Activated T-cell treated with anti-CD3 and anti-CD28 coated beads for 1 hour (primary cell): ENCODE data around the gene SPATA13.
"Not testable (repeated sequence)": the region's sequence is repeated elsewhere in the genome, so short reads cannot be mapped to it uniquely, and the experiment has no call there.

Source experiments
- DNase-seq: peaks from one replicate; pipeline ENCODE4 v3.0.0-alpha.2; 2020; ENCODE audit warnings: low read depth

The SPATA13 gene

GRCh38 chr13:24318878-24319277 lies 158.4 kb downstream of the SPATA13 start:
- DNase-seq = not testable (repeated sequence)

- DNase-seq = not testable (repeated sequence)
Observed at GRCh38 chr13:24319641-24320040, 159.1 kb downstream of the SPATA13 start.

DNA sequence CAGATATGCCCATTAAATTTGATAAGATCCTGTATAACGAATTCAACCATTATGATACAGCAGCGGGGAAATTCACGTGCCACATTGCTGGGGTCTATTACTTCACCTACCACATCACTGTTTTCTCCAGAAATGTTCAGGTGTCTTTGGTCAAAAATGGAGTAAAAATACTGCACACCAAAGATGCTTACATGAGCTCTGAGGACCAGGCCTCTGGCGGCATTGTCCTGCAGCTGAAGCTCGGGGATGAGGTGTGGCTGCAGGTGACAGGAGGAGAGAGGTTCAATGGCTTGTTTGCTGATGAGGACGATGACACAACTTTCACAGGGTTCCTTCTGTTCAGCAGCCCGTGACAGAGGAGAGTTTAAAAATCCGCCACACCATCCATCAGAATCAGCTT lies 160.9 kb downstream of the SPATA13 start:
- not testable (repeated sequence) for DNase-seq

- DNase-seq = not testable (repeated sequence)
Observed at GRCh38 chr13:24322470-24322869, 161.9 kb downstream of the SPATA13 start.

- no peak for DNase-seq
Observed at GRCh38 chr13:24323036-24323738, 162.7 kb downstream of the SPATA13 start.

- DNase-seq = no peak
Observed at GRCh38 chr13:24323739-24324075, 163.2 kb downstream of the SPATA13 start.

DNA sequence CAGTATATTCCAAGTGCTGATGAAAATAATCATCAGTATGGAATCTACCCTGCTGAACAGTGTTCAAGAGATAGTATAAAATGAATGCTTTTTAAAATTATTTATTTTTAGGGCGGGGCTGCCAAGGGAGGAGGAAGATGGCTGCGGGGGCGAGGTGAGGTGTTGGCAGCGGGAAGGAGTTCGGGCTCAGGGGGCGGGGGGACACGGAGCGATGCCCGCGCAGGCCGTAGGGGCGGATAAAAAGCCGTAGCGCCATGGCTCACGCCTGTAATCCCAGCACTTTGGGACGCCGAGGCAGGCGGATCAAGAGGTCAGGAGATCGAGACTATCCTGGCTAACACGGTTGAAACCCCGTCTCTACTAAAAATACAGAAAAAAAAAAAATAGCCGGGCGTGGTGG lies 167.1 kb downstream of the SPATA13 start:
- not testable (repeated sequence) for DNase-seq

GRCh38 chr13:24328145-24328544 lies 167.6 kb downstream of the SPATA13 start:
- no peak for DNase-seq

DNA sequence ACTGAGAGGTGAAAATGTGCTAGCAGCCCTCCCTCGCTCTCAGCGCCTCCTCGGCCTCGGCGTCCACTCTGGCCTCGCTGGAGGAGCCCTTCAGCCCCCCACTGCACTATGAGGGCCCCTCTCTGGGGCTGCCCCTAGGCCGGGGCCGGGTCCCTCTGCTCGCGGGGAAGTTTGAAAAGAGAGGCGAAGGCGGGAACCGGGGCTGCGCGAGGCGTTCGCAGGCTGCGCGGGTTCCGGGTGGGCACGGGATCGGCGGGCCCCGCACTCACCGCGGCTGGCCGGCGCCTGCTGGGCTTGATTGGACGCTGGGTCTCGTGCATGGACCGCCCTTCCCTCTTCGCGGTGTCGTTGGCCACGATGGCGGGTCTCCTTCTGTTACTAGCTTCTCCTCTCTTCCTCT lies 178.2 kb downstream of the SPATA13 start:
- DNase-seq = no peak

GRCh38 chr13:24339937-24340607 lies 179.6 kb downstream of the SPATA13 start:
- no peak for DNase-seq

- DNase-seq = no peak
Observed at GRCh38 chr13:24340608-24340955, 180.1 kb downstream of the SPATA13 start.

GRCh38 chr13:24341439-24341838 lies 180.9 kb downstream of the SPATA13 start:
- DNase-seq = no peak

DNA sequence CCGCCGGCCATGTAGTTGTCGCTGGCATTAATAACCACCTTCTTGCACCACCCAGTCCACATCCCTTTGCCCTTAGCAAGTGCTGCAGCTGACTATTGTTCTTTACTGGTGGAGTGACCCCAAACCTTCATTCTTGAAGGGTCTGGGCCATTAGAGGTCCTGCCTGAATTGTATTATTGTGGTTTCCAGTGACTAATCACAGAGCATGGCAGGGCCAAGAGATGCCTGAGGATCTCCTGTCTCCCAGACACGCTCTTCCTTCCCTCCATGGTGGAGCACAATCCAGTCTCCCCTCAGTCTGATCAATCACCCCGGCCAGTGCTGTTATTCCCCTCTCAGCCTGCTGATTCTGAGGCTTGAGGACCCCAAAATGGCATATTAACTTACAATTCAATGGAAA lies 187.9 kb downstream of the SPATA13 start:
- no peak for DNase-seq

DNA sequence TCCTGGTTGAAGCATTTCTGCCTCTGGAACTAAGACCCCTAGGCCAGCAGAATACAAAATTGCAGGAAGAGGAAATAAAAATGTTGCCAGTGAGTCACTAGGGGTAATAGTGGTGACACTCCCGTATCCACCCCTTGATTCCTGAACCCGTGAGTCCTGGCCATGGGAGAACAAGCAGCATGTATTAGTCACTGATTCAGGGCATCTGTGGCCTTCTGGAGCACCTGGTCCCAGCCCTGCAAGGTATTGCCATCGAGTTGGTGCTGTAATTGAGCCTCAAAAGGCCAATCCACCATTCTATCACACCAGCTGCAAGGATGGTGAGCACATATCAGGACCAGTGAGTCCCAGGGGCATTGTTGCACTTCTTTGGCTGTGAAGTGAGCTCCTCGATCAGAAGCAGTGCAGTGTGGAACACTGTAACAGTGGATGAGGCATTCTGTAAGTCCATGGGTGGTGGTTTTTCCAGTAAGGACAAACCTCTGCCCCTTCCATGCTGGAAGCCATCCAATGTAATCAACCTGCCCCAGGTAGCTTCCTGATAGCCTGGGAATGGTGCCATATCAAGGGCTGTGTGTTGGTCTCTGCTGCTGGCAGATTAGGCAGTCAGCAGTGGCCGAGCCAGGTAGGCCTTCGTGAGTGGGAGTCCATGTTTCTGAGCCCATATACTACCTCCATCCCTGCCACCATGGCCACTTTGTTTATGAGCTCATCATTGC lies 188.4 kb downstream of the SPATA13 start:
- DNase-seq = no peak

DNA sequence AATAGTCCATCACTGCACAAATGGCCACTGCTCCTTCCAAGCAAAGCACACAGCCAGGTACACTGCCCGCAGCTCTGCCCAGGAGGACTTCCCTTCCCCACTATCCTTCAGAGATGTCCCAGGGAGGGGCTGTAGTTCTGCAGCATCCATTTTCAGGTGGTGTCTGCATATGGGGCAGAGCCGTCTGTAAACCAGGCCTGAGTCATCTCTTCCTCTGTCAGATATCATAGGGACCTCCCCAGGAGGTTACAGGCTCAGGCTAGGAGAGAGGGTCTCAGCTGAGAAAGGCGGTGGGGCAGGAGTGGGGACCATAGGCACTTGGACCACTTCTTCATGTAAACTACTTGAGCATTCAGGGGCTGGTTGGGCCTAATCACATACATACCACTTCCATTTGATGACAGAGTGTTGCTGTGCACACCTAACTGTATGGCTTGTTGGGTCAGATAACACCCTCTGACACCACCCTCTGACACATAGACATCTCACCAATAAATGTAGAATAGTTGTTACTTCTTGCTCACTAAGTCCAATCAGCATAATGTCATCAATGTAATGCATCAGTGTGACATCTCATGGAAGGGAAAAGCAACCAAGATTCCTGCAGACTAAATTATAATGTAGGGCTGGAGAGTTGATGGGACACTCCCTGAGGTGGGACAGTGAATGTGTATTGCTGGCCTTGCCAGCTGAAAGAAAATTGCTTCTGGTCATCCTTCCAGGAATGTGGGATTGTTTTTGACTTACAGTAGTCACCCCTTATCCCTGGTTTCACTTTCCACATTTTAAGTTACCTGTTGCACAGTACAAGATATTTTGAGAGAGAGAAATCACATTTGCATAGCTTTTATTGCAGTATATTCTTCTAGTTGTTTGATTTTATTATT lies 189.5 kb downstream of the SPATA13 start:
- not testable (repeated sequence) for DNase-seq

DNA sequence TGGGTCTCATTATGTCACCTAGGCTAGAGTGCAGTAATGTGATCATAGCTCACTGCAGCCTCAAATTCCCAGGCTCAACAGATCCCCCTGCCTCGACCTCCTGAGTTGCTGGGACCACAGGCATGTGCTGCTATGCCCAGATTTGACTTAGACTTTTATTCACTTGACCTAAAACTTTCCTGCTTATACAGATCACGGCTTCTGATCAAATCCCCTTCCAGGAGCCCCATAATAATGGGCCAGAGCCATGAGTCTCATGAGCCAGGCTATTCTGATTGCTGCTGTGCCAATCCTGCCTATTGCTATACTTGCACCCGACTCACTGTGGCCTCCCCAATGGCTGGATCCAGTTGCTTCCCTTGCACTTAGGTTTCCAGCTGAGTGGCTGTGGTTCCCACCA lies 190.9 kb downstream of the SPATA13 start:
- no peak for DNase-seq

DNA sequence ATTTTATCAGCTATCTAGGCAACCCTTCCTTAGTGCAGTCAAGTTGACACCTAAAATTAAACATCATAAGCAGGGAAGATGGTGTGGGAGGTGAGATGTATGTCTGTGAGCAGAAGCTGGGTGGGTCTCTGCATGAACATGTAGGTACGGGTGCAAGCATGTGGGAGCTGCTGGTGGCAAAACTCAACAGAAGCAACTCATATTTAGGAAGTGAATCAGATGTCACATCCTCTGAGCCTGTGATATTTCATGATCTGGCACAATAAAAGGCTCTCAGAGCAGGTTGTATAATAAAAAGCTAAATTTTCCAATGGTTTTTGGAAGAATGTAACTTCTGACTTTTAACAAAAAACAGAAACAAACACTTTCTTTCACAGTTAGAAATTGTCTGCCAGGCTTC lies 193.2 kb downstream of the SPATA13 start:
- DNase-seq = no peak

DNA sequence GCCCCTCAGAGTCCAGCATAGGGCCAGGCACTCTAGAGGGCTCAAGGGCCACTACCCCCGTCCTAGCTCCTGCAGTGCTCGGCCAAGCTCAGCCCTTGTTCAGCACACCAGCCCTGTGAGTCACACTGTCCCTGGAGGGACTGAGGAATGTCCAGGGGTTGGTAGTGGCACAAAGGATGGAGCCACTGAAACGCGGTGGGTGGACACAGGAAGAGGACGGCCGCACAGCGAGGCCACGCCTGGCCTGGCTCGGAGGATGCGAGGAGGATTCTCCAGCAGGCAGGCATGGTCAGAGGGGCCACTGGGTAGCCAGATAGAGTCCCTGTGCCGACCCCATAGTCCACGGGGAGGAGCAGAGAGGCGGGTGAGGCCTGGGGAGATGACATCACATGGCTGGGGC lies 194.6 kb downstream of the SPATA13 start:
- DNase-seq = no peak

DNA sequence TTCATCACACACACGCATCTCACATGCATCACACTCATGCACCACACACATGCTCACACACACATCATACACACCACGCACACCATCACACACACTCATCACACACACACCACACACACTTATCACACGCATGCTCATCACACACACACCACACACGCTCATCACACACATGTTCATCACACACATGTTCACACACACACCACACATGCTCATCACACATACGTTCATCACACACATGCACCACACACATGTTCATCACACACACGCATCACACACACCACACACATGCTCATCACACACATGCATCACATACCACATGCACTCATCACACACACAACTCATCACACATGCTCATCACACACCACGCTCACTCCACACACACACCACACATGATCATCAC lies 195.8 kb downstream of the SPATA13 start:
- DNase-seq = no peak
